Measurements from ENCODE around the gene EDIL3. TPM values are rescaled to one million over a fixed set of nuclear protein-coding genes. Genes with fewer than 3 reads are reported as not detected.

The EDIL3 gene
- total RNA-seq, 1 experiment from 2014 or later: not detected

DNA sequence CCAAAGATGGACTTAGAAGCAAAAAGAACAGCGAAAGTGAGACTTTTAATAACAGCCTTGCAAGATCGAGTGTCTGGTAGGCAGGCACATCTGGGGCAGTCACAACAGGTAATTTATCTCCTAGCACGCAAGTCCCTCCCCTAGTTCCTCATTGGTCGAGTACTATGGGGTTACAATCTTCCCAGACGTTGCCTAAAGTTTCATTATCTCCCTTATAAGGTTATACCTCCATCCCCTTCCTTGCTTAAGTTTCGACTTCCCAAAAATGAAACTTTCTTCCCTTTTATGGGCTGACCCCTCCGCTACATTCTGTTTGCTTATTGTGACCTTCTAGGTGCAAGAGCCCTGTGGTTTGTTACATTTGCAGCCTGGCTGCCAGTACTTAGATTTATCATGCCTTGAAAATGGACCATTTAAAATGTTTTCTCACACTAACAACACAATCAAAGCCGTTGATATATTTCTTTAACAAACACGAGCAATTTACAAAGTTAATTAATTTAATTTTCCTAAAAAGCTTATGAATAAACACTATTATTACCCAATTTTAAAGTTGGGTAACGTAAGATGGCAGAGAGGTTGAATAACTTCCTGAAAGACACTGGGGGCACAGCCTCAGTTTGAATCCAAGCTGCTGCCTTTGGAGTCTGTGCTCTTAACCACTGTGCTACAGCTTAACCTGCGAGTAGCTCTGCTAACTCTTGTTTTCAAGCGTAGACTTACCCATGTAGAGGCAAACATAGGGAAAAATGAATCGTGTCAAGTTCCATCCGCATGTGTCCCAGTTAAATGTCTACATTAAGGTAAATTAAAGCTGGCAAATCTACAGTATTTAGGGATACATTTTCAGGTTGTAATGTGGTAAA, 91.7 kb downstream of the EDIL3 start:
- H3K36me3 ChIP-seq (ENCODE audit: control insufficient read depth, insufficient read depth, low read length): no peaks in the 10 kb centered on the region
- H3K27me3 ChIP-seq (replicated peaks; ENCODE audit: control insufficient read depth, insufficient read depth, low read length): no peaks in the 10 kb centered on the region
- intact Hi-C loops (cut with micrococcal nuclease; ENCODE audit: unreplicated experiment): no loop called here
- ChIA-PET POLR2A (no interaction called here), CTCF (no interaction called here)
- H3K4me1 Mint-ChIP-seq (ENCODE audit: low read depth, unreplicated experiment): no peaks in the 10 kb centered on the region
- no peak for TF ChIP-seq CTCF (IDR thresholded peaks at IDR 0.05; ENCODE audit: insufficient read depth in 1 of 2, low read depth in 1 of 2, low read length in 1 of 2, severe bottlenecking in 1 of 2, unreplicated experiment in 1 of 2)
- BruUV-seq (replicated peaks): no TSS peak
- no peak overlapping the region for H3K4me3 ChIP-seq (ENCODE audit: low read depth, low read length)
- H3K4me1 ChIP-seq: no peaks in the 10 kb centered on the region
- no peak overlapping the region for H3K27ac Mint-ChIP-seq (ENCODE audit: unreplicated experiment)
- H3K36me3 Mint-ChIP-seq (ENCODE audit: insufficient read depth, unreplicated experiment): no peaks in the 10 kb centered on the region
- peaks cover 10% of the 10 kb centered on the region for H3K9me3 Mint-ChIP-seq (ENCODE audit: unreplicated experiment)
- DNase-seq: no peak
- no peak overlapping the region for H3K4me3 Mint-ChIP-seq (ENCODE audit: unreplicated experiment)
- H3K27me3 Mint-ChIP-seq (ENCODE audit: insufficient read depth, unreplicated experiment): no peaks in the 10 kb centered on the region
- no peaks in the 10 kb centered on the region; the same call in 1 of the 2 replicates for H3K9me3 ChIP-seq

GRCh38 chr5:84292000-84292642, 92.6 kb downstream of the EDIL3 start:
- Mint-ChIP-seq H3K4me3 (ENCODE audit: unreplicated experiment) (no peak overlapping the region), H3K4me1 (ENCODE audit: low read depth, unreplicated experiment) (no peaks in the 10 kb centered on the region), H3K36me3 (ENCODE audit: insufficient read depth, unreplicated experiment) (no peaks in the 10 kb centered on the region), H3K27ac (ENCODE audit: unreplicated experiment) (no peak overlapping the region), H3K9me3 (ENCODE audit: unreplicated experiment) (peaks cover under 1% of the 10 kb centered on the region), H3K27me3 (ENCODE audit: insufficient read depth, unreplicated experiment) (no peaks in the 10 kb centered on the region)
- Histone ChIP-seq H3K27me3 (replicated peaks; ENCODE audit: control insufficient read depth, insufficient read depth, low read length) (no peaks in the 10 kb centered on the region), H3K36me3 (ENCODE audit: control insufficient read depth, insufficient read depth, low read length) (no peaks in the 10 kb centered on the region), H3K4me3 (ENCODE audit: low read depth, low read length) (no peak overlapping the region), H3K9me3 (no peaks in the 10 kb centered on the region; the same call in 1 of the 2 replicates), H3K4me1 (no peaks in the 10 kb centered on the region)
- TF ChIP-seq CTCF (IDR thresholded peaks at IDR 0.05; ENCODE audit: insufficient read depth in 1 of 2, low read depth in 1 of 2, low read length in 1 of 2, severe bottlenecking in 1 of 2, unreplicated experiment in 1 of 2): no peak
- ChIA-PET CTCF (no interaction called here), POLR2A (no interaction called here)
- DNase-seq: no peak
- intact Hi-C loops (cut with micrococcal nuclease; ENCODE audit: unreplicated experiment): no loop called here
- BruUV-seq (replicated peaks): no TSS peak

DNA sequence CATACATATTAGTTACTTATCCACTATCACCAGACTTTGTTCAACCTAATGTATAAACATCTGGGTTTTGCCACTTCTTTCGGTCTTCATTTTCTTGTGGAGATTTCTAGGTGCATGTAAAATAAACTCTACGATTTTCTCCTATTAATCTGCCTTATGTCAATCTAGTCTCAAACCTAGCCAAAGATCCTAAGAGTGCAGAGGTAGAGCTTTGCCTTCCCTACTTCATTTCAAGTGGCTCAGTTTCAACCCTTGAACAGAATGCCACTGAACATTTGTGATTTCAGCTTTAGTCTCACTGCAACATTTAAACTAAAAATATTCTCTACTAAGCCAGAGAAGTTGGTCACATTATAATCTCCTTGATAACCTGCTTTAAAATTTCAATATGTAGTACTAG, 94.0 kb downstream of the EDIL3 start:
- no peaks in the 10 kb centered on the region for H3K27me3 Mint-ChIP-seq (ENCODE audit: insufficient read depth, unreplicated experiment)
- no peak overlapping the region for H3K4me3 Mint-ChIP-seq (ENCODE audit: unreplicated experiment)
- no peaks in the 10 kb centered on the region for H3K36me3 ChIP-seq (ENCODE audit: control insufficient read depth, insufficient read depth, low read length)
- CTCF ChIA-PET: no interaction called here
- intact Hi-C loops (cut with micrococcal nuclease; ENCODE audit: unreplicated experiment): no loop called here
- no peak overlapping the region for H3K27ac Mint-ChIP-seq (ENCODE audit: unreplicated experiment)
- H3K36me3 Mint-ChIP-seq (ENCODE audit: insufficient read depth, unreplicated experiment): no peaks in the 10 kb centered on the region
- no TSS peak for BruUV-seq (replicated peaks)
- H3K27me3 ChIP-seq (replicated peaks; ENCODE audit: control insufficient read depth, insufficient read depth, low read length): no peaks in the 10 kb centered on the region
- H3K4me1 Mint-ChIP-seq (ENCODE audit: low read depth, unreplicated experiment): no peaks in the 10 kb centered on the region
- H3K4me3 ChIP-seq (ENCODE audit: low read depth, low read length): no peak overlapping the region
- DNase-seq: no peak
- no peaks in the 10 kb centered on the region for H3K4me1 ChIP-seq
- no peaks in the 10 kb centered on the region; the same call in 1 of the 2 replicates for H3K9me3 ChIP-seq
- H3K9me3 Mint-ChIP-seq (ENCODE audit: unreplicated experiment): no peaks in the 10 kb centered on the region
- no peak for TF ChIP-seq CTCF (IDR thresholded peaks at IDR 0.05; ENCODE audit: insufficient read depth in 1 of 2, low read depth in 1 of 2, low read length in 1 of 2, severe bottlenecking in 1 of 2, unreplicated experiment in 1 of 2)
- POLR2A ChIA-PET: no interaction called here
